Activated T-helper 1 cell treated with anti-CD3 and anti-CD28 coated beads, Interleukin-12 subunit alpha, Interleukin-12 subunit beta, Interleukin-2, Interleukin-4 antibody, amounts not matched to agents 30 ng/mL and 10 ng/mL and 1 ng/mL, durations not matched to agents 14 hours and 24 hours and 36 hours (primary cell): ENCODE results near the gene NDFIP1. TPM values are rescaled to one million over a fixed set of nuclear protein-coding genes. Genes with fewer than 3 reads are reported as not detected.

Experiments used
- DNase-seq: peaks from one replicate; pipeline ENCODE4 v3.0.0; 2021; ENCODE audit warnings: low spot score
- H3K27ac Mint-ChIP-seq: one replicate; pipeline ENCODE4 v1.8.0; 2021; ENCODE audit warnings: mild to moderate bottlenecking, mixed read lengths
- H3K27me3 Mint-ChIP-seq: one replicate; pipeline ENCODE4 v1.8.0; 2022; ENCODE audit warnings: mild to moderate bottlenecking, moderate library complexity, mixed read lengths; ENCODE audit not compliant: insufficient read depth
- H3K36me3 Mint-ChIP-seq: one replicate; pipeline ENCODE4 v1.8.0; 2021; ENCODE audit warnings: low read depth, mixed read lengths
- H3K4me1 Mint-ChIP-seq: one replicate; pipeline ENCODE4 v1.8.0; 2021; ENCODE audit warnings: low read depth, mixed read lengths
- H3K4me3 Mint-ChIP-seq: one replicate; pipeline ENCODE4 v1.8.0; 2021; ENCODE audit warnings: mild to moderate bottlenecking, moderate library complexity, mixed read lengths
- H3K9me3 Mint-ChIP-seq: one replicate; pipeline ENCODE4 v1.8.0; 2021; ENCODE audit warnings: mixed read lengths
- intact Hi-C: fragments of 100-400 bp; cut with micrococcal nuclease; formaldehyde crosslinking; loops from one replicate; pipeline ENCODE4 v1.15.1; 2024
- total RNA-seq: library from RNA; stranded (reverse); gene quantifications from 2 replicates; pipeline ENCODE4 v1.2.3, GENCODE V29; 2022

NDFIP1 gene
- total RNA-seq, 1 donor from 2014 or later = 119 TPM

GRCh38 chr5:142097681-142098080 is 10.9 kb upstream of the NDFIP1 start:
- Mint-ChIP-seq H3K4me1 (peaks cover 54% of the 10 kb centered on the region), H3K9me3 (peaks cover 4% of the 10 kb centered on the region), H3K4me3 (no peak overlapping the region), H3K36me3 (no peaks in the 10 kb centered on the region), H3K27ac (peak overlapping the region; percentile 22), H3K27me3 (no peaks in the 10 kb centered on the region)
- no peak for DNase-seq
- intact Hi-C loops = loop anchor here (10.0 kb wide), 1 partner anchor 727 kb away; no protein-coding TSS in a partner anchor

- intact Hi-C loops = loop anchor here (10.0 kb wide), 1 partner anchor 727 kb away; no protein-coding TSS in a partner anchor
- H3K27me3 Mint-ChIP-seq = no peaks in the 10 kb centered on the region
- no peaks in the 10 kb centered on the region for H3K36me3 Mint-ChIP-seq
- H3K4me1 Mint-ChIP-seq = peaks cover 54% of the 10 kb centered on the region
- H3K4me3 Mint-ChIP-seq = no peak overlapping the region
- no peak for DNase-seq
- peak overlapping the region; percentile 22 for H3K27ac Mint-ChIP-seq
- H3K9me3 Mint-ChIP-seq = peaks cover 4% of the 10 kb centered on the region
These were observed 10.3 kb upstream of the NDFIP1 start for GRCh38 chr5:142098275-142098674.

GRCh38 chr5:142098931-142099330 is 9.6 kb upstream of the NDFIP1 start:
- Mint-ChIP-seq H3K4me1 (peaks cover 54% of the 10 kb centered on the region), H3K36me3 (no peaks in the 10 kb centered on the region), H3K4me3 (no peak overlapping the region), H3K9me3 (peaks cover 4% of the 10 kb centered on the region), H3K27ac (no peak overlapping the region), H3K27me3 (no peaks in the 10 kb centered on the region)
- intact Hi-C loops = loop anchor here (10.0 kb wide), 1 partner anchor 726 kb away; no protein-coding TSS in a partner anchor
- no peak for DNase-seq

- no peaks in the 10 kb centered on the region for H3K36me3 Mint-ChIP-seq
- H3K4me3 Mint-ChIP-seq = no peak overlapping the region
- no peak overlapping the region for H3K27ac Mint-ChIP-seq
- H3K9me3 Mint-ChIP-seq = peaks cover 4% of the 10 kb centered on the region
- peaks cover 54% of the 10 kb centered on the region for H3K4me1 Mint-ChIP-seq
- H3K27me3 Mint-ChIP-seq = no peaks in the 10 kb centered on the region
- DNase-seq = no peak
- intact Hi-C loops = no loop called here
These were observed 8.3 kb upstream of the NDFIP1 start for GRCh38 chr5:142100307-142100706.

- Mint-ChIP-seq H3K27ac (no peak overlapping the region), H3K4me3 (no peak overlapping the region), H3K4me1 (peaks cover 62% of the 10 kb centered on the region), H3K9me3 (peaks cover 4% of the 10 kb centered on the region), H3K36me3 (no peaks in the 10 kb centered on the region), H3K27me3 (no peaks in the 10 kb centered on the region)
- intact Hi-C loops = no loop called here
- DNase-seq = no peak
These were observed 5.4 kb upstream of the NDFIP1 start for GRCh38 chr5:142102980-142103740.

GRCh38 chr5:142104491-142104890 is 4.1 kb upstream of the NDFIP1 start:
- Mint-ChIP-seq H3K9me3 (peaks cover 4% of the 10 kb centered on the region), H3K36me3 (peaks cover 2% of the 10 kb centered on the region), H3K4me1 (peaks cover 56% of the 10 kb centered on the region), H3K27ac (peak overlapping the region; percentile 56), H3K4me3 (no peak overlapping the region), H3K27me3 (no peaks in the 10 kb centered on the region)
- intact Hi-C loops = loop anchor here (1.0 kb wide), 1 partner anchor 9 kb away; no protein-coding TSS in a partner anchor
- peak; percentile 18 for DNase-seq

- no peak overlapping the region for H3K27ac Mint-ChIP-seq
- intact Hi-C loops = loop anchor here (5.0 kb wide), 2 partner anchors 414 to 661 kb away; no protein-coding TSS in a partner anchor
These were observed 2.5 kb upstream of the NDFIP1 start for GRCh38 chr5:142106061-142106460.

GRCh38 chr5:142107036-142107735 is 1.4 kb upstream of the NDFIP1 start:
- H3K27me3 Mint-ChIP-seq = no peaks in the 10 kb centered on the region
- H3K4me3 Mint-ChIP-seq = peak overlapping the region; percentile 79
- DNase-seq = no peak
- H3K4me1 Mint-ChIP-seq = peaks cover 69% of the 10 kb centered on the region
- no peaks in the 10 kb centered on the region for H3K9me3 Mint-ChIP-seq
- H3K36me3 Mint-ChIP-seq = peaks cover 20% of the 10 kb centered on the region
- peak overlapping the region; percentile 94 for H3K27ac Mint-ChIP-seq
- intact Hi-C loops = loop anchor here (5.0 kb wide), 2 partner anchors 415 to 660 kb away; no protein-coding TSS in a partner anchor

More at GRCh38 chr5:142106061-142106460, 2.5 kb upstream of the NDFIP1 start:
- no peak overlapping the region for H3K4me3 Mint-ChIP-seq
- peaks cover 16% of the 10 kb centered on the region for H3K36me3 Mint-ChIP-seq
- H3K4me1 Mint-ChIP-seq = peaks cover 66% of the 10 kb centered on the region
- DNase-seq = no peak
- no peaks in the 10 kb centered on the region for H3K27me3 Mint-ChIP-seq
- peaks cover 4% of the 10 kb centered on the region for H3K9me3 Mint-ChIP-seq

GRCh38 chr5:142107736-142108431 is 695 bp upstream of the NDFIP1 start:
- intact Hi-C loops = loop anchor here (1.0 to 5.0 kb wide), 5 partner anchors 101 to 659 kb away; partner anchors contain the start of gene RNF14
- DNase-seq = no peak
- H3K27me3 Mint-ChIP-seq = no peaks in the 10 kb centered on the region
- H3K36me3 Mint-ChIP-seq = peaks cover 23% of the 10 kb centered on the region
- H3K27ac Mint-ChIP-seq = peak overlapping the region; percentile 94
- H3K9me3 Mint-ChIP-seq = no peaks in the 10 kb centered on the region
- peak overlapping the region; percentile 79 for H3K4me3 Mint-ChIP-seq
- H3K4me1 Mint-ChIP-seq = peaks cover 72% of the 10 kb centered on the region

GRCh38 chr5:142109331-142110045 is 909 bp downstream of the NDFIP1 start:
- Mint-ChIP-seq H3K27ac (peak overlapping the region; percentile 100), H3K4me3 (peak overlapping the region; percentile 97), H3K4me1 (peaks cover 86% of the 10 kb centered on the region), H3K9me3 (no peaks in the 10 kb centered on the region), H3K27me3 (no peaks in the 10 kb centered on the region), H3K36me3 (peaks cover 36% of the 10 kb centered on the region)
- no peak for DNase-seq
- intact Hi-C loops = loop anchor here (1.0 to 5.0 kb wide), 11 partner anchors 9 to 658 kb away; no protein-coding TSS in a partner anchor

- H3K4me1 Mint-ChIP-seq = peaks cover 83% of the 10 kb centered on the region
- H3K4me3 Mint-ChIP-seq = peak overlapping the region; percentile 97
- peaks cover 36% of the 10 kb centered on the region for H3K36me3 Mint-ChIP-seq
- H3K27ac Mint-ChIP-seq = peak overlapping the region; percentile 100
- DNase-seq = no peak
- no peaks in the 10 kb centered on the region for H3K27me3 Mint-ChIP-seq
- intact Hi-C loops = loop anchor here (1.0 kb wide), 1 partner anchor 35 kb away; no protein-coding TSS in a partner anchor
- H3K9me3 Mint-ChIP-seq = no peaks in the 10 kb centered on the region
These were observed 1.5 kb downstream of the NDFIP1 start for GRCh38 chr5:142110046-142110531.
